K562 (cell line): ENCODE measurements around the gene GRK4. TPM values are rescaled to one million over a fixed set of nuclear protein-coding genes. Genes with fewer than 3 reads are reported as not detected.
A peak's percentile ranks its signal among the peaks of the same experiment; 100 is the strongest.

Source experiments
- CC2D1A ChIP-seq: fragments of 450-650 bp; IDR thresholded peaks from 2 replicates; pipeline ENCODE4 v1.6.1; 2017; ENCODE audit warnings: mild to moderate bottlenecking
- DLX4 ChIP-seq: fragments of 250-450 bp; sonication (Bioruptor Pico); IDR thresholded peaks from 2 replicates; pipeline ENCODE4 v1.6.1; 2021; ENCODE audit warnings: mild to moderate bottlenecking
- FOXA3 ChIP-seq, 2 experiments: fragments of 450-650 bp in 1 of 2; sonication (generic) in 1 of 2; formaldehyde crosslinking; IDR thresholded peaks in 1 of 2; conservative IDR thresholded peaks in 1 of 2; 2 replicates each; pipeline versions ENCODE4 v1.4.0 to v1.8.0; 2020 to 2022; ENCODE audit warnings: mild to moderate bottlenecking in 2 of 2, missing genetic modification reagents in 1 of 2
- GATAD2A ChIP-seq: fragments of 450-650 bp; IDR thresholded peaks from 2 replicates; pipeline ENCODE4 v1.6.1; 2017
- JUN ChIP-seq, 2 experiments: sonication (generic) in 1 of 2; formaldehyde crosslinking in 1 of 2; IDR thresholded peaks; 2 replicates each; pipeline versions ENCODE4 v1.6.1 to v1.8.0; 2012 to 2022; ENCODE audit warnings: borderline replicate concordance in 2 of 2, mild to moderate bottlenecking in 2 of 2, improper control_type of control experiment in 1 of 2, low read depth in 1 of 2, low read length in 1 of 2, missing genetic modification reagents in 1 of 2
- MAFF ChIP-seq: IDR thresholded peaks from 2 replicates; pipeline ENCODE4 v1.6.1; 2012; ENCODE audit warnings: low read length, improper control_type of control experiment
- PML ChIP-seq: IDR thresholded peaks from 2 replicates; pipeline ENCODE4 v1.6.1; 2012; ENCODE audit warnings: low read length, inconsistent platforms
- SIN3A ChIP-seq, 2 experiments: fragments of 150-350 bp in 1 of 2; IDR thresholded peaks; 2 replicates each; pipeline ENCODE4 v1.6.1; 2011 to 2016; ENCODE audit warnings: borderline replicate concordance in 2 of 2, low read depth in 2 of 2, low read length in 2 of 2, mild to moderate bottlenecking in 2 of 2, moderate library complexity in 2 of 2; ENCODE audit not compliant: control insufficient read depth in 1 of 2
- TCF3 ChIP-seq: sonication (generic); formaldehyde crosslinking; IDR thresholded peaks from 2 replicates; pipeline ENCODE4 v1.4.0; 2020; ENCODE audit warnings: mild to moderate bottlenecking, missing genetic modification reagents
- ZBTB40 ChIP-seq, 2 experiments: fragments of 450-650 bp in 1 of 2; sonication (generic) in 1 of 2; formaldehyde crosslinking in 1 of 2; IDR thresholded peaks; 2 replicates each; pipeline versions ENCODE4 v1.7.1 to v1.9.0; 2016 to 2022; ENCODE audit warnings: inconsistent platforms in 1 of 2, mild to moderate bottlenecking in 1 of 2, missing genetic modification reagents in 1 of 2
- ZHX1 ChIP-seq: fragments of 150-350 bp; conservative IDR thresholded peaks from 2 replicates; pipeline ENCODE4 v1.6.1; 2014; ENCODE audit warnings: low read length
- ZKSCAN1 ChIP-seq: fragments of 150-350 bp; IDR thresholded peaks from 2 replicates; pipeline ENCODE4 v1.6.1; 2016; ENCODE audit warnings: low read depth, low read length
- ZNF431 ChIP-seq: sonication (generic); formaldehyde crosslinking; IDR thresholded peaks from 2 replicates; pipeline ENCODE4 v1.8.0; 2022; ENCODE audit warnings: mild to moderate bottlenecking, missing genetic modification reagents
- polyA plus RNA-seq, 8 experiments: library from polyadenylated mRNA; depleted of rRNA in 4 of 8; stranded (reverse) in 5 of 8; unstranded in 3 of 8; fragments of >200 nt; fragmentation: Nextera tagmentation in 2 of 8; fragmentation: Illumina TruSeq in 1 of 8; extraction: Ambion mirVana in 2 of 8; extraction: Trizol in 1 of 8; gene quantifications; 2 replicates each; pipeline versions ENCODE4 v1.2.1 to v1.2.3, GENCODE V29; 2011 to 2014; ENCODE audit warnings: inconsistent platforms in 1 of 8, missing spikeins in 1 of 8
- total RNA-seq, 7 experiments: library from RNA; depleted of rRNA in 6 of 7; stranded (reverse); fragments of >200 nt in 6 of 7; fragmentation: Illumina TruSeq in 2 of 7; extraction: Trizol in 2 of 7; gene quantifications; 2 replicates each; pipeline versions ENCODE4 v1.2.1 to v1.2.3, GENCODE V29; 2011 to 2021; ENCODE audit warnings: low replicate concordance in 1 of 7

GRK4 gene
- total and polyA plus RNA-seq, 9 of the 15 experiments (the other 6 are each of a cell fraction or from before 2014, with no cell fraction given): 1.1 to 4.8 (median 2.6) TPM

- TF ChIP-seq JUN (IDR thresholded peaks at IDR 0.05; ENCODE audit: borderline replicate concordance, low read depth, low read length) (peak; percentile 70; the same call in 1 of the 2 replicates), JUN (CRISPR knock-in tag; IDR thresholded peaks at IDR 0.05; ENCODE audit: borderline replicate concordance) (no peak; the same call in 1 of the 2 replicates), ZBTB40 (IDR thresholded peaks at IDR 0.05) (peak; percentile 56), ZBTB40 (CRISPR knock-in tag; IDR thresholded peaks at IDR 0.05) (no peak), TCF3 (CRISPR knock-in tag) (0 out of 2 replicates have a peak, but pooled peaks have one; percentile 5), GATAD2A (peak; percentile 36; the same call in 1 of the 2 replicates), SIN3A (IDR thresholded peaks at IDR 0.05; ENCODE audit: borderline replicate concordance in 2 of 2, control insufficient read depth in 1 of 2, low read depth in 2 of 2, low read length in 2 of 2) (peak; percentile 83 to 95; a peak in 2 of 4 replicates), DLX4 (CRISPR knock-in tag) (no peak), ZKSCAN1 (no peak), PML (peak; percentile 56; the same call in 1 of the 2 replicates), FOXA3 (CRISPR knock-in tag; conservative IDR thresholded peaks at IDR 0.05 in 1 of 2, IDR thresholded peaks at IDR 0.05 in 1 of 2) (peak; percentile 65 to 93; a peak in 3 of 4 replicates), MAFF (peak; percentile 73; the same call in 1 of the 2 replicates), ZHX1 (peak; percentile 98), ZNF431 (CRISPR knock-in tag) (peak; percentile 28; the same call in 1 of the 2 replicates), CC2D1A (no peak)
These were observed at the start of gene GRK4, which contains the start of gene NOP14 (continued) for GRCh38 chr4:2963175-2963965.
